Stimulated activated naive B cell treated with anti-CD40 and anti-IgM and Interleukin-4, amounts not matched to agents 10 μg/mL and 1 μg/mL and 100 μg/mL, for 72 hours (primary cell): ENCODE results near the gene PFKFB4.
"Not testable (repeated sequence)": the region's sequence is repeated elsewhere in the genome, so short reads cannot be mapped to it uniquely, and the experiment has no call there.

ENCODE experiments used
- ATAC-seq, 2 donors: fragments of 150-1000 bp; cut with Tn5 transposase; replicated peaks; 2 replicates each; pipeline ENCODE4 v1.10.0; 2021; ENCODE audit warnings: moderate library complexity in 1 of 2
- DNase-seq: peaks from one replicate; pipeline ENCODE4 v3.0.0; 2021
- H3K27ac Mint-ChIP-seq: one replicate; pipeline ENCODE4 v1.8.0; 2022; ENCODE audit warnings: mild to moderate bottlenecking, mixed read lengths
- H3K27me3 Mint-ChIP-seq, 2 donors: one replicate each; pipeline ENCODE4 v1.8.0; 2022; ENCODE audit warnings: mixed read lengths in 2 of 2
- H3K36me3 Mint-ChIP-seq, 2 donors: one replicate each; pipeline ENCODE4 v1.8.0; 2022; ENCODE audit warnings: mixed read lengths in 2 of 2, mild to moderate bottlenecking in 1 of 2
- H3K4me1 Mint-ChIP-seq, 2 donors: one replicate each; pipeline ENCODE4 v1.8.0; 2022; ENCODE audit warnings: mixed read lengths in 2 of 2, mild to moderate bottlenecking in 1 of 2
- H3K4me3 Mint-ChIP-seq, 2 donors: one replicate each; pipeline ENCODE4 v1.8.0; 2022; ENCODE audit warnings: mild to moderate bottlenecking in 2 of 2, mixed read lengths in 2 of 2, moderate library complexity in 1 of 2
- H3K9me3 Mint-ChIP-seq, 2 donors: one replicate each; pipeline ENCODE4 v1.8.0; 2022; ENCODE audit warnings: mixed read lengths in 2 of 2, mild to moderate bottlenecking in 1 of 2

PFKFB4 gene

DNA sequence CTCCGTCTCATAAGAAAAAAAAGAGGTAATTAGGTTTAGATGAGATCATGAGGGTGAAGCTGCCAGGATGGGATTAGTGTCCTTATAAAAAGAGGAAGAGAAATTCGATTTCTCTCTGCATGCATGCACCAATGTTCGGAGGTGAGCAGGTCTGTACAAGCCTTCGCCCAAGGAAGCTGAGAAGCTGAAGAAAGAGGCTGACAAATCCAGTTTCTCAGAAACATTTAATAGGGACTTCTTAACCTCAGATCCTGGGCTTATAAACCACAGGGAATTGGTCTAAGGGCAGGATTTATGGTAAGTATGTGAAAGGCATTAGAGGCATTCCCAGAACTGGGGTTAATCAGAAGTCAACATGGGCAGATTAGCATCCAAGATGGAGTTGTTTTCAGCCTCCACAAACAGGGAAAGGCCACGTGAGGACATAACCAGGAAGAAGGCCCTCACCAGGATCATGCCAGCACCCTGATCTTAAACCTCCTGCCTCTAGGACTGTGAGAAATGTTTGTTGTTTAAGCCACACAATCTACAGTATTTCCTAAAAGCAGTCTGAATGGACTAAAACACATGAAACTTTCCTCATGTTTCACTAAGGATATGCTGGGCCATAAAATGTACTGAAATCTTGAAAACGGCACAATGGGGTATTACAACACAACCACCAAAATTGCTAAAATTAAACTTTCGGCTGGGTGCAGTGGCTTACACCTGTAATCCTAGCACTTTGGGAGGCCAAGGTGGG lies 64.0 kb downstream of the PFKFB4 start:
- H3K4me3 Mint-ChIP-seq, result peak overlapping the region in 1 of 2 donors; percentile 41
- peak overlapping the region; percentile 49 for H3K27ac Mint-ChIP-seq
- H3K4me1 Mint-ChIP-seq, result peaks cover 5 to 14% of the 10 kb centered on the region in 2 donors
- no peaks in the 10 kb centered on the region for H3K27me3 Mint-ChIP-seq
- ATAC-seq, result peak; percentile 100
- no peaks in the 10 kb centered on the region for H3K36me3 Mint-ChIP-seq
- DNase-seq, result no peak
- H3K9me3 Mint-ChIP-seq, result no peaks in the 10 kb centered on the region

DNA sequence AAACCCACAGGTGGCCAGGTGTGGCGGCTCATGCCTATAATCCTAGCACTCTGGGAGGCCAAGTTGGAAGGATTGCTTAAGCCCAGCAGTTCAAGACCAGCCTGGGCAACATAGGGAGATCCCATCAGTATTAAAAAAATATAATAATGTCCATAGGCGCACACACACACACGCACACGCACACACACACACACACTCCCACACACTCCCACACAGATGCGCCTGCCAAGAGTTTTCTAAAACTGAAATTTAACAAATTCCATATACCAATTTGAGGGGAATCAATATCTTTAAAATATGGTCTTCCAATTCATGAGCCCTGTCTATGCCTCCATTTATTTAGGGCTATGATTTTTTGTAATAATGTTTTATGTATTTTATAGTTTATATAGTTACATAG lies 69.7 kb downstream of the PFKFB4 start:
- ATAC-seq (no peak), DNase-seq (no peak)
- Mint-ChIP-seq H3K9me3 (no peaks in the 10 kb centered on the region), H3K4me1 (peaks cover 0 to 4% of the 10 kb centered on the region in 2 donors), H3K36me3 (no peaks in the 10 kb centered on the region), H3K27ac (no peak overlapping the region), H3K4me3 (no peak overlapping the region), H3K27me3 (no peaks in the 10 kb centered on the region)

DNA sequence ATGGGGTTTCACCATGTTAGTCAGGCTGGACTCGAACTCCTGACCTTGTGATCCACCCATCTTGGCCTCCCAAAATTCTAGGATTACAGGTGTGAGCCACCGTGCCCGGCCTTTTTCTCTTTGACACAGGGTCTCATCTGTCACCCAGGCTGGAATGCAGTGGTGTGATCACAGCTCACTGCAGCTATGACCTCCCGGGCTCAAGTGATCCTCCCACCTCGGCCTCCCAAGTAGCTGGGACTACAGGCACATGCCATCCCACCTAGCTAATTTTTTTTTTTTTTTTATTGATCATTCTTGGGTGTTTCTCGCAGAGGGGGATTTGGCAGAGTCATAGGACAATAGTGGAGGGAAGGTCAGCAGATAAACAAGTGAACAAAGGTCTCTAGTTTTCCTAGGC lies 73.8 kb downstream of the PFKFB4 start:
- not testable (repeated sequence) for H3K27ac Mint-ChIP-seq, ATAC-seq, H3K9me3 Mint-ChIP-seq, H3K27me3 Mint-ChIP-seq, DNase-seq, H3K36me3 Mint-ChIP-seq, H3K4me3 Mint-ChIP-seq
- H3K4me1 Mint-ChIP-seq, result peaks cover 16 to 22% of the 10 kb centered on the region in 2 donors

DNA sequence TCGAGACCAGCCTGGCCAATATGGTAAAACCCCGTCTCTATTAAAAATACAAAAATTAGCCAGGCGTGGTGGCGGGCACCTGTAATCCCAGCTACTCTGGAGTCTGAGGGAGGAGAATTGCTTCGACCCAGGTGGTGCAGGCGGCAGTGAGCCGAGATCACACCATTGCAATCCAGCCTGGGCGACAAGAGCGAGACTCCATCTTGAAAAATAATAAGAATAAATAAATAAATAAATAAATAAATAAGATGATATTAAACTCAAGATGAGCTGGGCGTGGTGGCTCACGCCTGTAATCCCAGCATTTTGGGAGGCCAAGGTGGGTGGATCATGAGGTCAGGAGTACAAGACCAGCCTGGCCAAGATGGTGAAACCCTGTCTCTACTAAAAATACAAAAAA lies 75.7 kb downstream of the PFKFB4 start:
- not testable (repeated sequence) for DNase-seq, ATAC-seq, H3K9me3 Mint-ChIP-seq, H3K4me3 Mint-ChIP-seq, H3K27me3 Mint-ChIP-seq, H3K27ac Mint-ChIP-seq, H3K36me3 Mint-ChIP-seq
- peaks cover 28 to 41% of the 10 kb centered on the region in 2 donors for H3K4me1 Mint-ChIP-seq

DNA sequence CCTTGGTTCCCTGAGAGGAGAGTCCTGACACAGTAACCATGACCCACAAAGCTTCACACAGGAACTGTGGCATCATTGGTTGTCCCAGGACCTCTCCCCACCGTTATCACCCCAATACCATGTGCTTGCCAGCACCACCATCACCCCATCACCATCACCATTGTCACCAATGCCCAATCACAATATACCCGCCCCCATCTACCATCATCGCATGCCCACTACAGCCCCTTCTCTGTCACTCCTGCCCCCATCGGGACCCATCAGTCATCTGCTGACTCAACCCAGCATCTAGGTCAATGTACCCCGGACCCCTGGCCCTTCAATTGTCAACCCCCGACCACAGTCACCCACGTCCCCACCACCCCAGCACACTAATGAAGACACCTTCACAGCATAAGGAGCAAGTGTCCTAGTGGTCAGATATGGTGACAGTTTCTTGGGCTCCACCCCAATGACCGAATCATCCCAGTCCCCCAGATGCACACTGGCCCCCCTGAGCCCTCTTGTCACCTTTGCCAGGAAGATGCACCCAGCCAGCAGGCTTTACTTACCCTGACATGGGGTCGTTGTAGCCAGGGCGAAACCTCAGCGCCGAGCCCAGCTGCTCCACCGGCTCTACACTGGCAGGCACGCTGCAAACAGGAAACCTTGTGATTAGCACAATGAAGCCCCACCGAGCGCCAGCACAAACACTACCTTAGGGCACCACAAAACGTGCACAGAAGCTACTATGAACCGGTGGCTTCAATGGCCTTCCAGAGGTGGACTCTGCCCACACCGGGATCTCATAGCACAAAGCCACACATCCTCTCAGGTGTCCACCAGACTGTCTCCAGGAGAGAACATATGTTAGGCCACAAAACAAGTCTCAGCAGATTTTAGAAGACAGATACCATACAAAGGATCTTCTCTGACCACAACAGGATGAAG lies 77.7 kb downstream of the PFKFB4 start:
- Mint-ChIP-seq H3K4me3 (peak overlapping the region; percentile 62 to 65), H3K9me3 (no peaks in the 10 kb centered on the region), H3K27ac (peak overlapping the region; percentile 97), H3K27me3 (no peaks in the 10 kb centered on the region), H3K36me3 (no peaks in the 10 kb centered on the region), H3K4me1 (peaks cover 34 to 45% of the 10 kb centered on the region in 2 donors)
- ATAC-seq (peak; percentile 80 to 83), DNase-seq (no peak)

DNA sequence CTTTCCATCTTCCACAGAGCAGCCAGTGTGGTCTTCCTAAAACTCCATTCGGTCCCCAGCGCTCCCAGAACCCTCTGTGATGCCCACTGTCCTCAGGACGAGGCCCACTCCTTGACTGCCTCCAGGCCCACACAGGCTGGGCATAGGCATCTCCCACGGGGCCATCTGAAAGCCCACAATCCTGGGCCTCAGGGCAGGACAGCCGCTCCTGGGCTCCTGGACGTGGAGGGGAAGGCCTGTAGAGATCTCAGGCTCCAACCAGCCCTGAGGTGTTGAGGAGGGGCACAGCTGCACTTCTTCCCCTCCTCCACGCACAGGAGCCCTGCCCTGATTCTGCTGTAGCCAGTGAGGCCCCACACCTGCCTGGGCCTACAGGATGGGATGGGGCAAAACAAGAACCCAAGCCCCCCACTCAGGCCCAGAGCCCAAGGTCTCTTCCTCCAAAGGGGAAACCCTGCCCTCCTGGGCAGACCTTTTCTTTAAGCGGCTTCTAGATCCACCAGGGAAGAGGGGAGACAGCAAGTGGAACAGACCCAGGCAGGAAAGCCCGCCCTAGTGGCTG lies 78.6 kb downstream of the PFKFB4 start:
- peak overlapping the region in 1 of 2 donors; percentile 7 for H3K4me3 Mint-ChIP-seq
- H3K9me3 Mint-ChIP-seq, result no peaks in the 10 kb centered on the region
- no peak for DNase-seq
- H3K27me3 Mint-ChIP-seq, result no peaks in the 10 kb centered on the region
- ATAC-seq, result no peak
- peaks cover 0 to under 1% of the 10 kb centered on the region in 2 donors for H3K36me3 Mint-ChIP-seq
- H3K4me1 Mint-ChIP-seq, result peaks cover 39 to 52% of the 10 kb centered on the region in 2 donors
- peak overlapping the region; percentile 97 for H3K27ac Mint-ChIP-seq

DNA sequence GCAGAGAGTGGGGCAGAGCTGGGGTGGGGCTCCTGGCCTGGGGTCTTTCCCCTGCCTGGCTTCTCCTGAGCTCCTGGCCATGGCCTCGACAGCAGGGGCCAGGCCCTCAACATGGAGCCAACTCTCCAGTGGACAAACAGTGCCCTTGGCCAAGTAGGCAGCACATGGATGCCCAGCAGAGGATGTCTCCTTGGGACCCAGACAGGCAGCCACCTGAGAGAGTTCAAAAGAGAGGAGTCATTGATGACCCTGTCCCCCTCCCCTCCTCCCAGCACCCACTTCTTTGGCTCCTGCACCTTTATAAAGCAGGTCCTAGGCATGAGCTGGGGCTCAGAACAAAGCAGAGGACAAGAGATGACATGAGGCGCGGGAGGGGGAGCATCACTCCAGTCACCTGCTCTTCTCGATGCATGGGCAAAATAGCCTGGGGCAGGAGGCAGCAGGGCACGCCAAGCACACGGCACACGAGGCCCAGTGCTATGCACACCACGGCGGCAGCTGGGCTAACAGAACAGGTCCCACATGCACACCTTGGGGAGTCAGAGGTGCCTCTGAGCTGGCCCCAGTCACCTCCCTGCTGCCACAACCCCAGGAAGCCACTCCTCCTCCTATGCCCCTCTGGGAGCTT lies 80.1 kb downstream of the PFKFB4 start:
- H3K4me3 Mint-ChIP-seq, result no peak overlapping the region
- ATAC-seq (no peak), DNase-seq (no peak)
- H3K27ac Mint-ChIP-seq, result peak overlapping the region; percentile 47
- no peaks in the 10 kb centered on the region for H3K27me3 Mint-ChIP-seq
- H3K9me3 Mint-ChIP-seq, result no peaks in the 10 kb centered on the region
- peaks cover 43 to 56% of the 10 kb centered on the region in 2 donors for H3K4me1 Mint-ChIP-seq
- peaks cover 0 to 4% of the 10 kb centered on the region in 2 donors for H3K36me3 Mint-ChIP-seq

DNA sequence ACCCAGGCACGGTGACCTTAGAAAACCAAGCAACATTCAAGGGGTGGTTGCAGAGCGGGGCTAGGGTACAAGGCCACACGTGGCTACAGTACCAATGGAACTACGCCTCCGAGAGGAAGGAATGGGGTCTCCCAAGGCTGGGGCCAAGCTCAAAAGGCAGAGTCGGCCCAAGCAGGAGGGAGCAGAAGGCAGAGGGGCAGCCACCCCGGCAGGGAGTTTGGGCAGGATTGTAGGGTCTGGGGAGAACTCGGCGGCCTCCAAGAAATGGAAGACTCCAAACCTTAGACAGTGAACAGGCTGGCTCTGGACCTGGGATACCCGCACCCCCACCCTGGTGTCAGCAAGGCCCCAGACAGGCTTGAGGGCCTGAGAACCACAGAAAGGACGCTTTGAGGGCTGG lies 81.4 kb downstream of the PFKFB4 start:
- H3K4me3 Mint-ChIP-seq, result no peak overlapping the region
- DNase-seq (no peak), ATAC-seq (no peak)
- H3K4me1 Mint-ChIP-seq, result peaks cover 46 to 58% of the 10 kb centered on the region in 2 donors
- no peaks in the 10 kb centered on the region for H3K9me3 Mint-ChIP-seq
- H3K36me3 Mint-ChIP-seq, result peaks cover 0 to 8% of the 10 kb centered on the region in 2 donors
- H3K27ac Mint-ChIP-seq, result peak overlapping the region; percentile 78
- H3K27me3 Mint-ChIP-seq, result no peaks in the 10 kb centered on the region

DNA sequence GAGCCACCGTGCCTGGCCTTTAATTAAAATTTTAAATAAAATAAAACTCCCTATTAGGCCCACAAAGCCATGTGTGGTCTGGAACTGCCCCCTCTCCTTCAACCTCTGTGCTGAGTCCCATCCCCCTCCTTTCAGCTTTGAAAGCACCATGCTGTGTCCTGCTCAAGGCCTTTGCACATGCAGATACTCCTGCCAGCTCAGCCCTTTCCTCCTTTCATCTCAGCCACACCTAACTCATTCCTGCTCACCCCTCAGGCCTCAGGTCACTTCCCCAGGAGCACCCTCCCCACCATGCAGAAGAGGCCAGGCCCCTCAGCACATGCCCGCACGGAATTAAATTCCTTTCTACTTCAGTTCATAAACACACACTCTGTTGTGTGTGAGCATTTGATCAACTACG lies 82.0 kb downstream of the PFKFB4 start:
- peak overlapping the region; percentile 78 for H3K27ac Mint-ChIP-seq
- DNase-seq (no peak), ATAC-seq (no peak)
- peaks cover 50 to 60% of the 10 kb centered on the region in 2 donors for H3K4me1 Mint-ChIP-seq
- peaks cover 0 to 13% of the 10 kb centered on the region in 2 donors for H3K36me3 Mint-ChIP-seq
- no peak overlapping the region for H3K4me3 Mint-ChIP-seq
- H3K27me3 Mint-ChIP-seq, result no peaks in the 10 kb centered on the region
- no peaks in the 10 kb centered on the region for H3K9me3 Mint-ChIP-seq

DNA sequence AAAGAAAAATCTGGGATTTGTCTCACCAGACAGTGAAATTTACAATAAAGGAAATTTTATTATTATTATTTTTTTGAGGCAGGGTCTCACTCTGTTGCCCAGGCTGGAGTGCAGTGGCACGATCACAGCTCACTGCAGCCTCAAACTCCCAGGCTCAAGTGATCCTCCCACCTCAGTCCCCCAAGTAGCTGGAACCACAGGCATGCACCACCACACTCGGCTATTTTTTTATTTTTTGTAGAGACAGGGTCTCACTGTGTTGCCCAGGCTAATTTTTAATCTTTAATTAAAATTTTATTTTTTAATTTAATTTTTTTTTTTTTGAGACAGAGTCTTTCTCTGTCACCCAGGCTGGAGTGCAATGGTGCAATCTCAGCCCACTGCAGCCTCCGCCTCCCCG lies 82.6 kb downstream of the PFKFB4 start:
- Mint-ChIP-seq H3K4me1 (peaks cover 53 to 61% of the 10 kb centered on the region in 2 donors), H3K36me3 (peaks cover 3 to 18% of the 10 kb centered on the region in 2 donors)
- not testable (repeated sequence) for ATAC-seq, H3K4me3 Mint-ChIP-seq, H3K9me3 Mint-ChIP-seq, DNase-seq, H3K27me3 Mint-ChIP-seq, H3K27ac Mint-ChIP-seq

DNA sequence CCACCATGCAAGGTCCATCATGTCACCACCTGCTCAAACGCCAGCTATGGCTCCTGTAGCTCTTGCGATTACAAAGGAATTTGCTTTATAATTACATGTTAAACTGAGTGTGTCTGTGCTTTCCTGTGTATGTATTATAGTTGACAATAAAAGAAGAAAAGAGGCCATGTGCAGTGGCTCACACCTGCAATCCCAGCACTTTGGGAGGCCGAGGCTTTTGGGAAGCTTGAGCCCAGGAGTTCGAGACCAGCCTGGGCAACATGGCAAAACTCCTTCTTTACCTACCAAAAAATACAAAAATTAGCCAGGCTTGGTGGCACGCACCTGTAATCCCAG lies 83.0 kb downstream of the PFKFB4 start:
- peak overlapping the region; percentile 84 to 86 for H3K4me3 Mint-ChIP-seq
- no peaks in the 10 kb centered on the region for H3K9me3 Mint-ChIP-seq
- peaks cover 4 to 23% of the 10 kb centered on the region in 2 donors for H3K36me3 Mint-ChIP-seq
- ATAC-seq (no peak), DNase-seq (no peak)
- H3K27me3 Mint-ChIP-seq, result no peaks in the 10 kb centered on the region
- H3K4me1 Mint-ChIP-seq, result peaks cover 53 to 61% of the 10 kb centered on the region in 2 donors
- peak overlapping the region; percentile 98 for H3K27ac Mint-ChIP-seq

DNA sequence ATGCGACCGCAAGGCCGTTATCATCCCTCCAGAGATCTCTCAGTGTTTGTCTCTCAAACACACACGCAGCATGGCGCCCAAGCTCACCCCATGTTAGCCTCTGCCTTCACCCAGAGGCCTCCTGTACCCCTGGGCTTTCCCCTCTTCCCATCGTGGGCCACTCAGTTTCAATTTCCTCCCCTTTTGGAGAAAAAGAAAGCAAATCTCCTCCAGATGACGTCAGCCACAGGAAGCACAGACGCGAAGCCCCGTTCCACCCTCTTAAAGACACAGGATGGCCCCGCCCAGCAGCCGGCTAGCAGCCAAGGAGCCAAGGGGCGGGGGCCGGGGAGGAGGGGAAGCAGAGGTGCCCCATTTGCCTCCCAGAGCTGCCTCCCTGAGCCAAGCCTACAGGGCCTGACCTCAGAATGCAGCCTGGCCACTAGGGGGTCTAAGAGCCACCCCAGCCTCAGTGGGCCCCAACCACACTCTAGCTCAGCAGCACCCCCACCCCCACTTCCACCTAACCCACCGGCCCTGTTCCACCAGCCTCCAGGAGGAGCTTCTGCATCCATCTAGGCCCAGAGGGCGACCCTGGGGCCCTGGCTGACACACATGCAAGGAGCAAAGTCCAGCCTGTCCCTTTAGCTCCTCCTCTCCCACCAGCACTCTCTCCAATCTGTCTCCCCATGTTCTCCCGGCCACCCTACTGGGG lies 83.5 kb downstream of the PFKFB4 start:
- H3K36me3 Mint-ChIP-seq, result peaks cover 6 to 27% of the 10 kb centered on the region in 2 donors

DNA sequence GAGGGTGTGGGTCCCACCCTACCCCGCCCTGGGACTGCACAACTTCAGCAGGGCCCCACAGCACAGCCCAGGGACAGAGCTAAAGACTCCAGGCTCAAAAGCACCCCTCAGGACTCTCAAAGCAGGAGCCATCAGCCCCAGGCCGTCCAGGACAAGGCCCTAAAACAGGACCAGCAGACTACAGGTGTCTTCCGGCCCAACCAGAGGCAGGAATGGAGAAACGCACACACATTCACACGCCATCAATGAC lies 84.0 kb downstream of the PFKFB4 start:
- Mint-ChIP-seq H3K4me1 (peaks cover 52 to 61% of the 10 kb centered on the region in 2 donors), H3K36me3 (peaks cover 9 to 31% of the 10 kb centered on the region in 2 donors), H3K9me3 (no peaks in the 10 kb centered on the region), H3K27ac (peak overlapping the region; percentile 98), H3K4me3 (peak overlapping the region; percentile 84 to 86), H3K27me3 (no peaks in the 10 kb centered on the region)
- ATAC-seq, result no peak
- no peak for DNase-seq

More for the DNA sequence above, 83.5 kb downstream of the PFKFB4 start:
- DNase-seq, result peak; percentile 93
- Mint-ChIP-seq H3K27ac (peak overlapping the region; percentile 98), H3K27me3 (no peaks in the 10 kb centered on the region), H3K4me3 (peak overlapping the region; percentile 84 to 86), H3K9me3 (no peaks in the 10 kb centered on the region), H3K4me1 (peaks cover 52 to 61% of the 10 kb centered on the region in 2 donors)
- peak; percentile 89 to 92 for ATAC-seq

DNA sequence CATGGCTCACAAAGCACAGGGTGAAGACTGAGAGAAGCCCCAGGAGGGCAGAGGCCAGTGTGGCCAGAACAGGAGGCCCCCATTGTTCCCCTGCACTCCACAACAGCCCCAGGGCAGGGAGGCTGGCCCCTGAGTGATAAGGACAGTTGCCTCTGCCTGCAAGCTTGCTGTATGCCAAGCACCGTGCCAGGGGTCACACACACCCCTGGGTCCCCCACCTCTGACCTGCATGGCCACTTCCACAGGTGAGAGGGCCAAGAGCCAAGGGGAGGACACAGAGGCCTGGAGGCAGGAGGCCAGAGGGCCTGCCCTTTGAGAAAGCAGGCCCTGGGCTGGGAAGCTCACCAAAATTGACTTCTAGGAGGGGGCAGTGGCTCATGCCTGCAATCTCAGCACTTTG lies 86.3 kb downstream of the PFKFB4 start:
- peak overlapping the region; percentile 90 for H3K27ac Mint-ChIP-seq
- H3K36me3 Mint-ChIP-seq, result peaks cover 19 to 53% of the 10 kb centered on the region in 2 donors
- DNase-seq, result no peak
- no peaks in the 10 kb centered on the region for H3K9me3 Mint-ChIP-seq
- ATAC-seq, result no peak
- peak overlapping the region; percentile 50 to 68 for H3K4me3 Mint-ChIP-seq
- no peaks in the 10 kb centered on the region for H3K27me3 Mint-ChIP-seq
- peaks cover 55 to 60% of the 10 kb centered on the region in 2 donors for H3K4me1 Mint-ChIP-seq
